Smooth muscle cell of the brain vasculature (primary cell): Measurements from ENCODE around the gene CACNA1B.

Source experiments
- DNase-seq: peaks from one replicate; pipeline ENCODE4 v3.0.0-alpha.2; 2012; ENCODE audit warnings: low read depth, low spot score

CACNA1B gene

DNA sequence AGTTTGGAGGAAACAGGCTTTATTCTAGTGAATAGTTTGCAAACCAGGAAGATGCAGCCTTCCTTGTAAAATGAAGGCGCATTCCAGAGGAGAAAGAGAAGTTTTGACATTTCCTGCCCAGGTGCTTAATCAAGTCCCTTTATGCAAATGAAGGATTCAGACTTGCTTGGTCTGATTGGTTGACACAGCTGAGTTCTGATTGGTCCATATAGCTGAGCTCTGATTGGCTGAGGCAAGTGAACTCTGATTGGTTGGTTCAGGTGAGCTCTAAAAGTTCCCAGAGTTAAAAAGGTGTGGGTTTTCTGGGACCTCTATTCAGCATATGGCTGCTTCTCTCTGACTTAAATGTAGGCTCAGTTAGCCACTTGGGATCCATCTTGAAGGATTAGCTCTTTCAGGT is 151.0 kb downstream of the CACNA1B start:
- DNase-seq = no peak

GRCh38 chr9:138031186-138031585 is 153.6 kb downstream of the CACNA1B start:
- no peak for DNase-seq

DNA sequence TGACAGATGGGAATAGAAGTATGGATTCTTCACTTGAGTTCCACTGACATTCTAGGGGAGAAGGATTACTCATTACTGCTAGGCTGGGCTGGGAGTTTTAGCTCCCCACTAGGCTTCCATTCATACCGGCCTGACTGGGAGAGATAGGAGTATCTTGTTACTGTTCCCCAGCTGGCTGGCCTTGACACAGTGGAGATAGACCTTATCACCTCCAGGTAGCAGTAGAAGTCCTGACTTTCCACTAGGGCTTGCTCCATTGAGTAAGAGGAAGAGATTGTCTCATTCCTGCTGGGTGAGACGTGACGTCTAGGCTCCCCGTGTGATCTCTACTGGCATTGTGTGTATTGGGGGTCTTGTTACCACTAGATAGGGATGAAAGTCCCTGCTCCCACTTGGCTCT is 156.4 kb downstream of the CACNA1B start:
- DNase-seq = no peak

- DNase-seq = no peak
Observed at GRCh38 chr9:138037140-138037539, 159.6 kb downstream of the CACNA1B start.

DNA sequence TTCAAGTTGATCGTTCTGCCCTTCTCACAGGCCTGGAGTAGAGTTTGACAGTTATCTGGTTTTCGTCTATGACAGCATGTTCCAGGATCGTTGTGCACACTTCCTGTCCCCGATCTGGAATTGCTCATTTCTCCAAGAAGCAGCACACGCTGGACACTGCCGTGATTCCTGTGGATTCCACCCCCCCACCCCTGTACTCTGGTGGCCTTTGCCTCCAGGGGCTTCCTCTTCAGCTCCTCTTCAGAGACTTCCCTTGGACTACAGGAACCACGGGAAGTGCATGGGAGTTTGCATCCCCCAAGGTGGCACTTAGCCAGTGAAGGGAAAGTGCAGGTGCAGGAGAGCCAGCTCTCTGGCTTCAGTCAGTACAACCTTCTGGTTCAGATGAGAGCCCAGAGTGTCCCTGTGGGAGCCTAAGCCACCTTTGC is 160.7 kb downstream of the CACNA1B start:
- no peak for DNase-seq

DNA sequence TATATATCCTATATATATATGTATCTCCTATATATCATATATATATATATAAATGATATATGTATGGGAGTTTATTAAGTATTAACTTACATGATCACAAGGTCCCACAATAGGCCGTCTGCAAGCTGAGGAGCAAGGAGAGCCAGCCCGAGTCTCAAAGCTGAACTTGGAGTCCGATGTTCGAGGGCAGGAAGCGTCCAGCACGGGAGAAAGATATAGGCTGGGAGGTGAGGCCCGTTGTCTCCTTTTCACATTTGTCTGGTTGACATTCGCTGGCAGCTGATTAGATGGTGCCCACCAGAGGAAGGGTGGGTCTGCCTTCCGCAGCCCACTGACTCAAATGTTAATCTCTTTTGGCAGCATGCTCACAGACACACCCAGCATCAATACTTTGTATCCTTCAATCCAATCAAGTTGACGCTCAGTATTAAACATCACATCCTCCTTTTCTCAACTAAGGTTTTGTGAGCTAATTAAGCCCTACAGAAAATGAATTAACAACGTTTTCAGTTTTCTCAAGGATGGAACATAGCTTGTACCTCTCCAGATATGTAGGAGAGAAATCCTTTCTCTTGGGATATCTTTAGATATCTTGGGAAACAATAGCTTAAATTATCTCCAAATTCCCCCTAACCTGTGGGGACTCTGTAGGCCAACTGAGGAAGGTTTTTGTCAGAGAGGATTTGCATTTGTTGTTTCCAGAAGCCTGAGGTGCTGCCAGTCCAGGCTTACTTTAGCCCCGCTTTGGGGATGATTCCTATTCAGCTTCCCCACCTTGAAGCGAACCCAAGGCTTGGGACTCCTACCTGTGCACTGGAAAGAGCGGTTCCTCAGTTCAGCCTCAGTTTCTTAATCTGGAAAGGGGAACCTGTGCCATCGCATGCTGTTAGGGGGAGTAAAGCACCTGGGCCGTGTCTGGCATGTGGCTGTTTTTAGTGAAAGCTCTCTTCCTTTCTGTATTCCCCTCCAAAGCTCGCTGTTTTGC is 163.2 kb downstream of the CACNA1B start:
- DNase-seq = no peak

DNA sequence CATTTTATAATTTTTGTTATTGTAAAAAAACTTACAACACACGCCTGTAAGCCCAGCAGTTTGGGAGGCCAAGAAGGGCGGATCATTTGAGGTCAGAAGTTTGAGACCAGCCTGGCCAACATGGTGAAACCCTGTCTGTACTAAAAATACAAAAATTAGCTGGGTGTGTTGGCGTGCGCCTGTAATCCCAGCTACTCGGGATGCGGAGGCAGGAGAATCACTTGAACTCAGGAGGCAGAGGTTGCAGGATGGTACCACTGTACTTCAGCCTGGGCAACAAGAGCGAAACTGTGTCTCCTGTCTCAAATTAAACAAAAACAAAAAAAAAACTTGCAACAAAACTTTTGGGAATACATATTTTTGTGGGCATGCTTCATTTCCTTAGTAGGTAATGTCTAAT is 164.6 kb downstream of the CACNA1B start:
- DNase-seq = no peak

DNA sequence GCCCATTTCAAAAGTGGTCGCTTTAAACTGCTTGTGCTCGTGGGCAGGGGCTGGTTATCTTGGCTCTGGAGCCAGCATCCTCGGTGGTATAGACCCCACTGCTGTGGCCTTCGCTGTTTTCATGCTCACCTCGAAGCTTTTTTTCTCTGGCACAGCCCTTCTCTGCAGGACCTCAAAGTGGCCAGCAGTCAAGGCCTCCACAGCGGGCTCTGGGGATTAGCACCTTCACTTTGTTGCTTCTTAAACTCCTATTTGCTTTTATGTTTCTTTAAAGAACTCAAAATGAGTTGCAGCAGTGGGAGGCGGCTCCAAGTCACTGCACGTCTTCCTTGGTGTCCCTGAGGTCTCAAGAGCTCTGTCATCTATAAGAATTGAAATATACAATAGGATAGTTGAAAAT is 165.1 kb downstream of the CACNA1B start:
- DNase-seq = no peak

DNA sequence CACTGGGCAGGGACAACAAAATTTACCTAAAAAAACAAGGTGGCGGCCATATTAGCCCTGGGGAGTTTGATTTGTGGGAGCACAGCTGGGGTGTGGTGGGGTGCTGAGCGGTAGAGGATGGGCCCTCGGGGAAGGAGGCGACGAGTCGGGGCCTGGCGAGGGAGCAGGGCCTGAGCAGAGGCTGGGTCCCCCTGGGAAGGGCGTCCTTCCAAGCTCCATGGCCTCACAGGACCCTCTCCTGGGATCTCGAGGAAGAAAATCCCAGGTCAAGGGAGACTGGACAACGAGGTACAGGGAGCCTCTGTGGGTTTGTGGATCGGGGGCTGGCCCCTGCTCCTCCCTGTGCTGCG is 165.5 kb downstream of the CACNA1B start:
- DNase-seq = no peak

DNA sequence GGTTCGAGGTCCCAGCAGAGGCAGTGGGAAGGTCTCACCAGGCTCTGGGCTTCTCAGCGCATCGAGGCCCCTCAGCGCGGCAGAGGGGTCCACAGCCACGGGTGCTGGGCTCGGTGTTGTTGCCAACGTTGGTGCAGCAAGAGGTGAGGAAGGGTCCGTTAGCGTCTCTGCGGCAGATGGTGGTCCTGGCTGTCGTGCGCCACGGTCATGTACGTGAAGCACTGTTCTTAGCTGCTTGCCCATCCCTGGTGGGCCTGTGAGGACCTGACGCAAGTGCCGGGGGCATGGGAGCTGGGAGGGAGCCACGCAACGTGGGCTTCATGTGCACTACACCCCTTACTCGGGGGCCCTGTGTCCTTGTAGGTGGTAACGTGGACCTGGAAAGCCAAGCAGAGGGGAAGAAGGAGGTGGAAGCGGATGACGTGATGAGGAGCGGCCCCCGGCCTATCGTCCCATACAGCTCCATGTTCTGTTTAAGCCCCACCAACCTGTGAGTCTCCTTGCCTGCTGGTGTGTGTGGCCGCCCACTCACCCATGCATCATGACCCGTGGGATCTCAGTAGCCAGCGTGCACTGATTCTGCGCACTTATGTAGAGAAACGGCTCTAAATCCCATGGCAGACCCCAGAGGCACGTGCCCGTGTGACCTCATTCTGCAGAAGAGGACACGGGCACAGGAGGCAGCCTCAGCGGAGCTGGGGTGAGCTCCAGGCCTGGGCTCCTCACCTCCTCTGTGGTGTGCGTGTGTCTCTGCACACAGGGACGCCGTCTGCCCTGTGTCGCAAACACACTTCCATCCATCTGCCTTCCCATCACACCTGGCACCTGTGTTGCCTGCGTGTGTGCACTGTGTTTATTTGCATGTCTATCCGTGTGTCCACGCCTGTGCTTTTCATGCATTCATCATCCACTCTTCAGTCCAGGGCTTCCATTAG is 166.1 kb downstream of the CACNA1B start:
- no peak for DNase-seq

- DNase-seq = no peak
Observed at GRCh38 chr9:138044485-138045383, 167.2 kb downstream of the CACNA1B start.

DNA sequence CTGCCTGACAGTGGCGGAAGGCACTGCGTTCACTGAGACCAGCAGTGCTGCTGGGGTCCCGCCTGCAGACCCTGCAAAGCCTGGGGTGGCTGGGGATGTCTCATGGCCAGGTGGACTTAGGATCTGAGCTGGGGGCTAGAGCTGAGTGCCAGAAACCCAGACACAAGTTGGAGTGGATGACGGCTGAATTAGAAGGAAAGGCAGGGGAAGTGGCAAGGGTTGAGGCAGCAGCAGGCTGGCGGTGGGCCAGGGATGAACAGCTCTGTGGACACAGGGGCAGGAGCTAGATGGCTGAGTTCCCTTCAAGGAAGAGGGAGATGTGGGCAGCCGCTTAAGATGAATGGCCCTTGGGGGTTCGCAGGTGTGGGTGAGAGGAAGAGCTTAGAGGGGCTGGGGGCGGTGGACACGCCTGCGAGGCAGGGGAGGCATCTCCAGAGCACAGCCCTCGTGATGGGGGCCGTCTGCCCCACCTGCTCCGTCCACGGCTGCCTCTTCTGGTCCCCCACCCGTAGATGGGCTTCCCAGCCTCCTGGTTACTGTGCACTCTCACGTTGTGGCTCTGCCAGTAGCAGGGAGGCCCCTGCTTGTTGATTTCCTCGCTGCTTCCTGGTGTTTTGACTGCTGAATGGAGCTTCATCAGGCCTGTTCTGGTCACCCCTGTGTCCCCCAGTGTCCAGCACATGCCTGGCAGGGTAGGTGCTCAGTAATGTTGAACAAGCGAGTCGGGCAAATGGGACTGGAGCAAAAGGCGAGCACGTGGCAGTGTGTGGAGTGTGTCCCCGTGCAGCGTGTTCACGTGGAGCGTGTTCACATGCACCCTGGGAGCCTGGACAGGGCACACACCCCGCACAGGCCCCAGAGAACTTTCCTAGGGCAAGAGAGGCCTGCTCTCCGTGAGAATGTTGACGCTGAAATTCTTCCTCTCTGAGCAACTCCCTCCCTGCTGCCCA is 168.2 kb downstream of the CACNA1B start:
- no peak for DNase-seq

DNA sequence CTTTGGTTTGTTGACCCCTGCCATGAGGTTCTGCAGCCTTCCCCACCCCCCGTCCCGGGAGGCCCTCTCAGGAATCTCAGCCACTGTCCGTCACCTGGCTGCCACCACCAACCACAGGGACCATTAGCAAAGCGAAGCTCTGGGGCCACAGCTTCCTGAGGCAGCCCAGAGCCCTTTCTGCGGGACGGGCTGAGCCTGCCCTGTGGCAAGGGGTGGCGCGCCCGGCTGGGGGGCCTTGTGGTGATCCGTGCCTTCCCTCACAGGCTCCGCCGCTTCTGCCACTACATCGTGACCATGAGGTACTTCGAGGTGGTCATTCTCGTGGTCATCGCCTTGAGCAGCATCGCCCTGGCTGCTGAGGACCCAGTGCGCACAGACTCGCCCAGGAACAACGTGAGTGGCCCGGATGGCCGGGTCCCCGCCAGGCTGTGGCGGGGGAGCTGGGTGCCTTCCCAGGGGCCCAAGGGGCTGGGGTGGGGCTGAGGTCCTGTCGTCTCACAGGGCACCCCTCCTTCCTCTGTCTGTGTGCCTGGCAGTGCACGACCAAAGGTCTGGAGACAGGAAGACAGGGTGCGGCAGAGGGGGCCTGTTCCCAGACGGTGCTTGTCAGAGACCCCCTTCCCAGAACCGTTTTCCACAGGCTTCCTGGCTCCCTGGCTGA is 169.2 kb downstream of the CACNA1B start:
- DNase-seq = no peak

- no peak for DNase-seq
Observed at GRCh38 chr9:138047469-138048040, 170.0 kb downstream of the CACNA1B start.

DNA sequence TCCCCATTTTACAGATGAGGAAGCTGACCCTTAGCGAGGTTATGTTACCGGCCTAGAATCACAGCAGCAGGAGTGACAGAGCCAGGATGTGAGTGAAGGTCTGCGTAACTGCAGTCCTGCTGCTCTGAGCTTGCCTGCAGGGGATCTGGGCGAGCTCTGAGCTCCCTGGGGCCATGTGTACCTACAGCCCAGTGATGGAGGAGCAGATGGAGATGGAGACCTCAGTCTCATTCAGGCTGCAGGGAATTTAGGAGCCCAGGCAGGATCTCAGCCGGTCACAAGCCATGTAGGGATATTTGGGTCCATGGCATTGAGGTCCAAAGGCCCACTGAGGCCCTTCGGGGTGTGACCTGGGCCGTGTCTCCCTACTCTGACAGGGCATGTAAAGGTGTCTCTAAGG is 170.6 kb downstream of the CACNA1B start:
- DNase-seq = no peak

GRCh38 chr9:138049085-138049778 is 171.7 kb downstream of the CACNA1B start:
- no peak for DNase-seq

DNA sequence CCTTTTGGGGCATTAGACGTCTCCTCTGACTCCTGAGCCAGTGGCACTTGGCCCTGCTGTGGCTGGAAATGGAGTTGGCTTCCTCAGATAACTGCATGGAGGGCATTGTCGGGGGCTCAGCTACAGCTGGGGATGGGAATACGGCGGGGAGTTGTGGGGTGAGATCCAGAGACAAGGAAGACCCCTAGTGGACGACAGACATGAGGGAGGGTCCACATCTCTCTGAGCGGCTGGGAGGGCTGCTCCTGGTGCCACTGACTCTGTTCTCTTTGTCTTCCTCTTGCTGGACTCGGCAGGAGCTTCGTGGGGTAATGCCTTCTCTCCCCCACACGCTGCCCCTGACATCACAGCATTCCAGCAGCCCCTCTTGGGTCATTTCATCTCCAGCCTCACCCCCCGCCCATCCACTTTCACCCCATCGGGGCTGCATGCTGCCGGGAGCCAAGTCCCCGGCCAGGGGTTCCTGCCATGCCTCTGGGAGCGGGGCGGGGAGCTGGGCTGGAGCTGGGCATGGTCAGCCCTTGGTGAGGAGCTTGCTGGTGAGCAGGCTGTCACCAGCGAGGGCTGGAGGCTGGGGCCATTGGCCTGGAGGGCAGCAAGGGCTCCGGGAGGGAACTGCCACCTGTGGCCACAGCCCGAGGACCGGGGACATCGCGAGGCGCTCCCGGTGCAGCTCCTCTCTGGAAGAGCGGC is 172.3 kb downstream of the CACNA1B start:
- no peak for DNase-seq
